AG09319 (cell line): ENCODE measurements around the gene STRN4.

Experiments used
- DNase-seq: peaks from one replicate; pipeline ENCODE4 v3.0.0-alpha.2; 2010; ENCODE audit warnings: low read depth; ENCODE audit errors: extremely low read depth
- TF ChIP-seq, protein P1 (sequence below): IDR thresholded peaks from 2 replicates; pipeline ENCODE4 v1.5.1; 2011; ENCODE audit warnings: low read depth, mild to moderate bottlenecking, inconsistent platforms, low read length, moderate library complexity

STRN4 gene

DNA sequence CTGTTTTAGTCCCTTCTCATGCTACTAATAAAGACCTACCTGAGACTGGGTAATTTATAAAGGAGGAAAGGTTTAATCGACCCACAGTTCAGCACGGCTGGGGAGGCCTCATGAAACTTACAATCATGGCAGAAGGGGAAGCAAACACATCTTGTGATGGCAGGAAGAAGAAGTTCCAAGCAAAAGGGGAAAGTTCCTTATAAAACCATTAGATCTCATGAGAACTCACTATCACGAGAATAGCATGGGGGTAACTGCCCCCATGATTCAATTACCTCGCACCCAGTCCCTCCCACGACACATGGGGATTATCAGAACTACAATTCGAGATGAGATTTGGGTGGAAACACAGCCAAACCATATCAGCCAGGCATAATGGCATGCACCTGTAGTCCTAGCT lies 13.0 kb upstream of the STRN4 start:
- TF ChIP-seq, protein P1, sequence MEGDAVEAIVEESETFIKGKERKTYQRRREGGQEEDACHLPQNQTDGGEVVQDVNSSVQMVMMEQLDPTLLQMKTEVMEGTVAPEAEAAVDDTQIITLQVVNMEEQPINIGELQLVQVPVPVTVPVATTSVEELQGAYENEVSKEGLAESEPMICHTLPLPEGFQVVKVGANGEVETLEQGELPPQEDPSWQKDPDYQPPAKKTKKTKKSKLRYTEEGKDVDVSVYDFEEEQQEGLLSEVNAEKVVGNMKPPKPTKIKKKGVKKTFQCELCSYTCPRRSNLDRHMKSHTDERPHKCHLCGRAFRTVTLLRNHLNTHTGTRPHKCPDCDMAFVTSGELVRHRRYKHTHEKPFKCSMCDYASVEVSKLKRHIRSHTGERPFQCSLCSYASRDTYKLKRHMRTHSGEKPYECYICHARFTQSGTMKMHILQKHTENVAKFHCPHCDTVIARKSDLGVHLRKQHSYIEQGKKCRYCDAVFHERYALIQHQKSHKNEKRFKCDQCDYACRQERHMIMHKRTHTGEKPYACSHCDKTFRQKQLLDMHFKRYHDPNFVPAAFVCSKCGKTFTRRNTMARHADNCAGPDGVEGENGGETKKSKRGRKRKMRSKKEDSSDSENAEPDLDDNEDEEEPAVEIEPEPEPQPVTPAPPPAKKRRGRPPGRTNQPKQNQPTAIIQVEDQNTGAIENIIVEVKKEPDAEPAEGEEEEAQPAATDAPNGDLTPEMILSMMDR: no peak
- DNase-seq: no peak

DNA sequence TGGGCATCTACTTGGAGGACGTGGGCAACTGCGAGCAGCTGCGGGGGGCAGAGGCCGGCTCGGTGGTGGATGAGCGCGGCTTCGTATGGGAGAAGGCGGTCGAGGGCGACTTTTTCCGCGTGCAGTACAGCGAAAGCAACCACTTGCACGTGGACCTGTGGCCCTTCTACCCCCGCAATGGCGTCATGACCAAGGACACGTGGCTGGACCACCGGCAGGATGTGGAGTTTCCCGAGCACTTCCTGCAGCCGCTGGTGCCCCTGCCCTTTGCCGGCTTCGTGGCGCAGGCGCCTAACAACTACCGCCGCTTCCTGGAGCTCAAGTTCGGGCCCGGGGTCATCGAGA lies 10.3 kb upstream of the STRN4 start:
- TF ChIP-seq, protein P1: no peak
- no peak for DNase-seq

DNA sequence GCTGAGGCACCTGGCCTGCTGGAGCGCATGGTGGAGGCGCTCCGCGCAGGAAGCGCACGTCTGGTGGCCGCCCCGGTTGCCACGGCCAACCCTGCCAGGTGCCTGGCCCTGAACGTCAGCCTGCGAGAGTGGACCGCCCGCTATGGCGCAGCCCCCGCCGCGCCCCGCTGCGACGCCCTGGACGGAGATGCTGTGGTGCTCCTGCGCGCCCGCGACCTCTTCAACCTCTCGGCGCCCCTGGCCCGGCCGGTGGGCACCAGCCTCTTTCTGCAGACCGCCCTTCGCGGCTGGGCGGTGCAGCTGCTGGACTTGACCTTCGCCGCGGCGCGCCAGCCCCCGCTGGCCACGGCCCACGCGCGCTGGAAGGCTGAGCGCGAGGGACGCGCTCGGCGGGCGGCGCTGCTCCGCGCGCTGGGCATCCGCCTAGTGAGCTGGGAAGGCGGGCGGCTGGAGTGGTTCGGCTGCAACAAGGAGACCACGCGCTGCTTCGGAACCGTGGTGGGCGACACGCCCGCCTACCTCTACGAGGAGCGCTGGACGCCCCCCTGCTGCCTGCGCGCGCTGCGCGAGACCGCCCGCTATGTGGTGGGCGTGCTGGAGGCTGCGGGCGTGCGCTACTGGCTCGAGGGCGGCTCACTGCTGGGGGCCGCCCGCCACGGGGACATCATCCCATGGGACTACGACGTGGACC lies 9.7 kb upstream of the STRN4 start:
- no peak for DNase-seq
- TF ChIP-seq, protein P1: no peak

DNA sequence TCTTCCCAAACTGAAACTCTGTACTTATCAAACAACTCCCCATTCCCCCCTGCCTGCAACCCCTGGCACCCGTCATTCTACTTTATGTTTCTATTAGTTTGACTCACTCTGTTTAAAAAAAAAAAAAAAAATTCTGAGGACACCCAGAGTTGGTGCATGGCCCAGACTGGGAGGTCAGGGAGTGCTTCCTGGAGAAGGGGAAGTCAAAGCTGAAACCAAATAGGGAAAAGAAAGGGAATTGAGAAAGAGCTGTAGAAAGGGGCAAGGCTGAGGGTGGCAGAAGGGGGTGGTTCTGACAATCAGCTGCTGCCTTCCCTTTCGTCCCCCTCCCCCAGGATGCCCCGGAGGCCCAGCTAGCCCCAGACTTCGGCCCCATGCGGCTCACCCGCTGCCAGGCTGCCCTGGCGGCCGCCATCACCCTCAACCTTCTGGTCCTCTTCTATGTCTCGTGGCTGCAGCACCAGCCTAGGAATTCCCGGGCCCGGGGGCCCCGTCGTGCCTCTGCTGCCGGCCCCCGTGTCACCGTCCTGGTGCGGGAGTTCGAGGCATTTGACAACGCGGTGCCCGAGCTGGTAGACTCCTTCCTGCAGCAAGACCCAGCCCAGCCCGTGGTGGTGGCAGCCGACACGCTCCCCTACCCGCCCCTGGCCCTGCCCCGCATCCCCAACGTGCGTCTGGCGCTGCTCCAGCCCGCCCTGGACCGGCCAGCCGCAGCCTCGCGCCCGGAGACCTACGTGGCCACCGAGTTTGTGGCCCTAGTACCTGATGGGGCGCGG lies 9.0 kb upstream of the STRN4 start:
- TF ChIP-seq, protein P1: no peak
- no peak for DNase-seq

DNA sequence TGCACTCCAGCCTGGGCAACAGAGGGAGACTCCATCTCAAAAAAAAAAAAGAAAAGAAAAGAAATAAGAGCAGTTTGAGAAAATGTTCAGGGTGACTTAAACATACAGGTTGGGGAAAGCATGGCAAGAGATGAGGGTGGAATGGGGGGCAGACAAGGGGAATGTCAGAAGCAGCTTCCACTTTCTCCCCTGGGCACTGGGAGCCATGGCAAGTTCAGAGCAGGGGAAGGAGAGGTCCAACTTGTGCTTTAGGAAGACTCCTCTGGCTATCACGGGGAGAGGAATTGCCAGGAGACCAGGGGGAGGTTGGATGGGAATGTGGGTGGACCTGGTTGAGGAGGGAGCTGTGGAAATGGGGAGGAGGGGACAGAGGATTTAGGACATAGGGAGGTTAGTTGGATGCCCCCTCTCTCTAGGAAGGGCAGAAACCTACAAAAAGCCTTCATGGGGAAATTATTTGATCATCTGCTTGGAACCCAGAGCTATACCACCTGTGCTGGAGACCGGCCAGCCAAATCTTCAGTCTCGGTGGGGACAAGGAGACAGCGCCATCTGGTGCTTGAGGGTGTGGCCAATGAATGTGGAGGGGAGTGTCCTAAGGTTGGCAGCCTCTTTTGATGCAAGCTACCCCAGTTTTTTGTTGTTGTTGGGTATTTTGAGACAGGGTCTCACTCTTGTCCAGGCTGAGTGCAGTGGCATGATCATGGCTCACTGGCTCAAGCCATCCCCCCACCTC lies 7.3 kb upstream of the STRN4 start:
- TF ChIP-seq, protein P1: peak; percentile 45
- DNase-seq: no peak

DNA sequence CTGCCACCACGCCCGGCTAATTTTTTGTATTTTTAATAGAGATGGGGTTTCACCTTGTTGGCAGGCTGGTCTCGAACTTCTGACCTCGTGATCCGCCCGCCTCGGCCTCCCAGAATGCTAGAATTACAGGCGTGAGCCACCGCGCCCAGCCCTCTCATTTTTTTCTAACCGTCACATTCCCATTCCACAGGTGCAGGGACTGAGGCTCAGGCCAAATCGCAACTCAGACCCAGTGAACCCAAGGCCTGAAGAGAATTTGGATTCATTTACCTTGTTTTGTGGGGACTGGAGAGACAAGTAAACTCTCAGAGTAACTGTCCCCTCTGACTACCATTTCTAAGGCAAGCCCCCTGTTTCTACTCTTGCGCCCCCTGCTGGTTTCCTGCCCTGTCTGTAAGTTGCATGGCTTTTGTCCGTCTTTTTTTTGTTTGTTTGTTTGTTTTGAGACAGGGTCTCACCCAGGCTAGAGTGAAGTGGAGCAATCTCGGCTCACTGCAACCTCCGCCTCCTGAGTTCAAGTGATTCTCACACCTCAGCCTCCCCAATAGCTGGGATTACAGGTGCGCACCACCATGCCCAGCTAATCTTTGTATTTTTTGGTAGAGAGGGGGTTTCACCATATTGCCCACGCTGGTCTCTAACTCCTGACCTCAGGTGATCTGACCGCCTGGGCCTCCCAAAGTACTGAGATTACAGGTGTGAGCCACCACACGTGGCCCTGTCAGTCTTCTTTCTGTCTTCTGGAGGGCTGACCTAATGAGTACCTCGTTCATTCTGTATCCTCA lies 2.3 kb upstream of the STRN4 start:
- TF ChIP-seq, protein P1: peak; percentile 80
- no peak for DNase-seq
